NCI-H2171 (cell line): Measurements from ENCODE around the gene CLIP2.
A peak's percentile ranks its signal among the peaks of the same experiment; 100 is the strongest.

Experiments used
- DNase-seq: peaks from one replicate; lab custom pipeline; 2025; lab: John Stamatoyannopoulos, UW

The CLIP2 gene

GRCh38 chr7:74271742-74272141, 17.5 kb upstream of the CLIP2 start:
- no peak for DNase-seq

- DNase-seq: no peak
These were observed 16.7 kb upstream of the CLIP2 start for GRCh38 chr7:74272305-74273038.

GRCh38 chr7:74275401-74275881, 13.8 kb upstream of the CLIP2 start:
- DNase-seq: no peak

GRCh38 chr7:74277636-74278035, 11.6 kb upstream of the CLIP2 start:
- DNase-seq: no peak

GRCh38 chr7:74280985-74281384, 8.2 kb upstream of the CLIP2 start:
- DNase-seq: no peak

GRCh38 chr7:74282748-74283459, 6.3 kb upstream of the CLIP2 start:
- no peak for DNase-seq

- DNase-seq: no peak
These were observed 5.3 kb upstream of the CLIP2 start for GRCh38 chr7:74283858-74284447.

- peak; percentile 31 for DNase-seq
These were observed 4.4 kb upstream of the CLIP2 start for GRCh38 chr7:74284781-74285259.

GRCh38 chr7:74286131-74286530, 3.1 kb upstream of the CLIP2 start:
- no peak for DNase-seq

- DNase-seq: no peak
These were observed 1.7 kb upstream of the CLIP2 start for GRCh38 chr7:74287303-74288033.

- DNase-seq: no peak
These were observed 949 bp upstream of the CLIP2 start for GRCh38 chr7:74288034-74288881.

GRCh38 chr7:74289659-74290552, 699 bp downstream of the CLIP2 start:
- DNase-seq: no peak

- no peak for DNase-seq
These were observed 1.3 kb downstream of the CLIP2 start for GRCh38 chr7:74290553-74290950.

- no peak for DNase-seq
These were observed 1.8 kb downstream of the CLIP2 start for GRCh38 chr7:74290981-74291441.

GRCh38 chr7:74291535-74291934, 2.3 kb downstream of the CLIP2 start:
- DNase-seq: no peak

GRCh38 chr7:74292757-74293576, 3.8 kb downstream of the CLIP2 start:
- no peak for DNase-seq

- DNase-seq: no peak
These were observed 4.3 kb downstream of the CLIP2 start for GRCh38 chr7:74293577-74293908.

- DNase-seq: no peak
These were observed 5.2 kb downstream of the CLIP2 start for GRCh38 chr7:74294191-74294998.
